NAMALWA (cell line): ENCODE results near the gene CDK19.

ENCODE experiments used
- DNase-seq: peaks from one replicate; pipeline ENCODE4 v3.0.0-alpha.2; 2015; ENCODE audit warnings: low spot score

CDK19 gene

GRCh38 chr6:110575925-110576463 is 239.3 kb downstream of the CDK19 start:
- DNase-seq: no peak

GRCh38 chr6:110574817-110575216 is 240.5 kb downstream of the CDK19 start:
- DNase-seq: no peak

DNA sequence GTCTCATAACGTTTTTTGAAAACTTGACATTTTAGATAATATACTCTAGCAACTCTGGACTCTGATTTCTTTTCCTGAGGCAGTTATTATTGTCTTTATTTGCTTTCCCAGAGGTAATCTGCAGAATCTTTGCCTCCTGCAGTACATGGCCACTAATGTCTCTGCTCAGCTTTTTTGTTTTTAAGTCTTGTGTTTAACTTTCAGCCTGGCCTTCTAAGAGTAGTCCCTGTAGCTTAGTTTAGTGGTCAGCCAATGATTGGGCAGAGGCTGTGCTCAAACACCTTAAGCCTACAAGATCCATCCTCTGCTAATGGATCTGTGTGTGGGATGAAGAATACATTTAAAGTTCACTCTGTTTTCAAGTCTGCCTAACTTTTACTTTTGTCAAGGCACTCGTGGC is 241.7 kb downstream of the CDK19 start:
- DNase-seq: no peak

GRCh38 chr6:110573136-110573535 is 242.1 kb downstream of the CDK19 start:
- DNase-seq: no peak

DNA sequence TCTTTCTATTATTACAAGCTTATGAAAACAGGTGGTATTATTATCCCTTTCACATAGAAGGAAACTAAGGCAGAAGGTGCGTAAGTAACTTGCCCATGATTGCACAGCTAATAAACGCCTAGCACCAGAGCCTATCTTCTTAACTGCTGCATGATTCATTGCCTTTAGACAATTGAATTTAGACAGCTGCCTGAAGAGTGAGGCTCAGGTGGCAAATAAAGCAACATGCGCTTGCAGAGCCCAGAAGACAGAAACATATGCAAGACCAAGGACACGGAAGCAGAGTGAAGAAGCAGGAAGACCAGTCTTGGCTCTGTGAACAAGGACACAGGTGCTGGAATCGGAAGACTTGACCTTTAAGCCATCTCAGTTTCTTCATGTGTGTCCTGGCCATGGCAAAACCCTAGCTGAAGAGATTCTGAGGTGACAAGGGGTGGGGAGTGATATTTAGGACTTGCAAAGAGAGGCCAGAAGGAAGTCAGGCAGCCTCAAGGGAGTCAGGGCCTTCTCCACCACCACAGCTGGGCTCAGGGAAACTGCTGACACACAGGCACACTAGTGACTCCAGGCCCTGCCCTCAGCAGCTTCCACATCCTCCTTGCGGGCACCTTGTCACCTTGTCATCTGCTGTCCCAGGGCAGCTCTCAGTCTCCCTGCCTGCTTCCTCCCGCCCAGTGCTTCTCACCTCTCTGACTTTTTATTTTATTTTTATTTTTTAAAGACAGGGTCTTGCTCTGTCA is 247.1 kb downstream of the CDK19 start:
- DNase-seq: no peak

GRCh38 chr6:110566346-110567125 is 248.7 kb downstream of the CDK19 start:
- DNase-seq: no peak

- no peak for DNase-seq
Observed at GRCh38 chr6:110564703-110565421, 250.4 kb downstream of the CDK19 start.

- DNase-seq: no peak
Observed at GRCh38 chr6:110563711-110564110, 251.6 kb downstream of the CDK19 start.

DNA sequence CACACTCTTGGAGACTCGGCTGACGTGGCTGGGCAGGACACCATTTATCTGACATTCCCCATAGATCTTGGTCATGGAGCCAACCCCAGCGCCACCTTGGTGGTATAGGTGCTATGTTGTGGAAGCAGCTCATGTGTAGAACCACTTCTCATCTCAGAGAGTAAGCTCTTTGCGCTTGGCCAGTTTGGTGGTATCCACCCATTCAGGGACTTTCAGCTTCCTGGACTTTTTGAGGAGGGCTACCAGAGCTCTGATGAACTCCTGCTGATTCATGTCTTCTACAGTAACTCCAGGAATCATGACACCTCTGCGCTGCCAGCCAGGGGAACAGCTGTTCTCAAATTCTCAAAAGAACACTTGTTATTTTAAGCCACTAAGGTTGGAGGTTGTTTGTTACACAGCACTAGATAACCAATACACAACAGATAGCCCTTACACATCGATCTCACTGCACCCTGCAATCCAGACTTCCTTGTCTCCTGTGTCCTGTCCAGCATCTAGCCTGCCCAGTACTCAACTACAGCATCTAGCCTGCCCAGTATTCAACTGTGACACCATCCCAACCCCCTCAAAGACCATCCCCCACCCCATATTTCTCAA is 252.9 kb downstream of the CDK19 start:
- no peak for DNase-seq

- peak; percentile 6 for DNase-seq
Observed at GRCh38 chr6:110561696-110562095, 253.6 kb downstream of the CDK19 start.

DNA sequence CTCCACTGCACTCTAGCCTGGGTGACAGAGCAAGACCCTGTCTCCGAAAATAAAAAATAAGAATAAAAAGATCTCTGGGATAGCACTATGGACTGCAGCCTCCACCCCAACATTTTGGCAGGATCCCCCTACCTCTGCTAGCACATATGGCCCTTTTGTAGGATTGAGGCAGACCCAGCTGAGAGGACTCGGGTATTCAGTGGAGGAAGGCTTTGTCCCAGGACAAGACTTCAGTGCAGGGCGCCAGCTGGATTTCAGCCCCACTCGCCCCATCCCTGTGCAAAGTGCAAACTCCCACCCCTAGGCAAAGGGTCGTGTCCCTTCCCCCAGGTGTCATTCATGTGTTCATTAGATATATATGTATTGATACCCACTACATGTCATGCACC is 254.3 kb downstream of the CDK19 start:
- DNase-seq: no peak

DNA sequence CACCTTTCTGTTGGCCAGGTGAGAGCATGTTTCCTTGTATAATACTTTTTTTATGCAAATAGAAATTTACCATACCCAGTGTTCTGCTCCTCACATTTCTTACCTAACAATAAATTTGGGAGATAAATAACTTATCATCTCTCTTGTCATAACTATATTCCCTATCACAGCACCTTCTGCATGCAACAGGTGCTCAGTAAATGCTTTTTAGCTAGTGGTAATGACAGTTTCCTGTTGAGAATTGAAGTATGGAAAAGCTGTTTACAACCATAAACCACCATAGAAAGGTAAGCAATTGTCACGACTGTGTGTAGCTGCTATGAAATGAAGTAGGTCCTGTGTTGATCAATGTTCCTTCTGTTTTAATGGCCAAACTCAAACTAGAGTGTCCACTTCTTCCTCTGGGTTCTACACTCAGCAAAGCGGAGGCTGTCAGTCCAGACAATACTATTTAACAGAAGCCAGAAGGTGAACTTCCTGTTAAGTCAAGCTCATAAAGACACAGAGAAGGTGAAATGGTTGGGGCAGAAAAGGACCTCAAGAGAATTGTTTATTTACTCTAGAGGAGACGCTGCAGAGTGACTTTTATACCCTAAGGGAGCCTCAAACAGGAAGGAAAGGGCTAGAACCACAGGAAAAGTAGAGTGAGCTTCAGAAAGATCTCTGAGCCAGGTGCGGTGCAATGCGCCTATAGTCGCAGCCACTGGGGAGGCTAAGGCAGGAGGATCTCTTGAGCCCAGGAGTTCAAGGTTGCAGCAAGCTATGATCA is 254.8 kb downstream of the CDK19 start:
- no peak for DNase-seq
